ENCODE results near the gene ADCY5. TPM values are rescaled to one million over a fixed set of nuclear protein-coding genes. Genes with fewer than 3 reads are reported as not detected.

ADCY5 gene
- total and polyA plus RNA-seq, 2 donors (not counting 1 experiment from before 2014, with no cell fraction given), result not detected

DNA sequence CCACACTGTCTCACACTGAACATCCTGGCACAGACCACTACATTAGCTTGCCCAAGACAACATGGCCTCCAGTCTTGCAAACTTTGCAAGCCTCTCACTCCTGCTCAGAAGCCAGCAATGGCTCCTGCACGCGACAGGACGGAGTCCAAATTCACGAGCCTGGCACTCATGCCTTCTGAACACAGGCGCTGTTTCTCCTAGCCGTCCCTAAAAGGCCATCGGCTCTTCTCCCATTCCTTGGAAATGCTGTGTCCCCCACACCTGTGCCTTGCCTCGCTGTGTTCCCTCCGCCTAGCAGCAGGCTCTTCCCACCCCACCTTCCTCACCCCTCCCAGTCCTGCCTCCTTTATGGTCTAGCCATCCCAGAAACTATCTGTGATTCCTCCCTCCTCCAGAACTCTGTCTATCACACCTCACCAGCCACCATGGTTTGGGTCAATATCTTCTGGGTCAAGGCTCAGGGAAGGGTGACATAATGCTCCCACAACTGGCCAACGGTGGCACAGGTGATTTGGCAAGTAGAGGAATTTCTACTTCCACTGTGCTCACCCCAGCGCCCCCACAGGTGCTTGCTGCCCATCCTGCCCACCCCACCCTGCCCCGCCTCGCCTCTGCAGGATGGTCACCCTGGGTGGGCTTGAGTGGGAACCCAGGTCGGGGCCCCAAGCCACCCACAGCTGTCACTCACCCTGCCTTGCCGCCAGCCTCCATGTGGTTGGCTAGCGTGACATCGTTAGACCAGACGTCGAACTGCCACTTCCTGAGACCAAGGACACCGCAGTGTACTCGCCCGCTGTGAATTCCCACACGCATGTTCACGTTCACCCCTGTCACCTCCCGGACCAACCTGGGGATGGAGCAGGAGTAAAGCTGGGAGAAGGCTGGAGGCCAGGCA is 120.7 kb downstream of the ADCY5 start:
- Histone ChIP-seq H3K4me1 (ENCODE audit: control insufficient read depth in 2 of 2, insufficient read depth in 2 of 2, low read length in 2 of 2) (no peaks in the 10 kb centered on the region), H3K4me2 (replicated peaks; ENCODE audit: low read depth, low read length, poor library complexity, severe bottlenecking) (no peak overlapping the region), H3K9me3 (ENCODE audit: control extremely low read depth in 1 of 3, control insufficient read depth in 2 of 3, insufficient read depth in 1 of 3, low read length in 2 of 3) (peaks cover 0 to 4% (median 0%) of the 10 kb centered on the region in 3 donors), H2AFZ (ENCODE audit: insufficient read depth, low read depth, low read length, poor library complexity, severe bottlenecking) (no peak overlapping the region), H3K79me2 (ENCODE audit: control insufficient read depth, insufficient read depth, low read length) (no peaks in the 10 kb centered on the region), H3K27me3 (replicated peaks in 1 of 4; ENCODE audit: control extremely low read depth in 1 of 4, control insufficient read depth in 3 of 4, insufficient read depth in 4 of 4, low read length in 3 of 4) (peaks cover 0 to 2% (median 0%) of the 10 kb centered on the region in 4 experiments), H3K9ac (ENCODE audit: low read length) (no peak overlapping the region), H3K36me3 (replicated peaks in 1 of 2; ENCODE audit: control extremely low read depth in 1 of 2, control insufficient read depth in 1 of 2, extremely low read depth in 1 of 2, insufficient read depth in 2 of 2, low read length in 1 of 2) (no peaks in the 10 kb centered on the region), H3K4me3 (ENCODE audit: control extremely low read depth in 1 of 5, extremely low read depth in 1 of 5, insufficient read depth in 1 of 5, low read depth in 2 of 5, low read length in 4 of 5) (no peak overlapping the region), H3K27ac (ENCODE audit: low read length in 2 of 2) (no peak overlapping the region), H4K20me1 (ENCODE audit: control insufficient read depth, insufficient read depth, low read length, poor library complexity, severe bottlenecking) (no peaks in the 10 kb centered on the region)
- TF ChIP-seq EZH2 (IDR thresholded peaks at IDR 0.05; ENCODE audit: borderline replicate concordance, insufficient read depth, low read depth, low read length, poor library complexity, severe bottlenecking), result no peak
- TF ChIP-seq, protein P1, sequence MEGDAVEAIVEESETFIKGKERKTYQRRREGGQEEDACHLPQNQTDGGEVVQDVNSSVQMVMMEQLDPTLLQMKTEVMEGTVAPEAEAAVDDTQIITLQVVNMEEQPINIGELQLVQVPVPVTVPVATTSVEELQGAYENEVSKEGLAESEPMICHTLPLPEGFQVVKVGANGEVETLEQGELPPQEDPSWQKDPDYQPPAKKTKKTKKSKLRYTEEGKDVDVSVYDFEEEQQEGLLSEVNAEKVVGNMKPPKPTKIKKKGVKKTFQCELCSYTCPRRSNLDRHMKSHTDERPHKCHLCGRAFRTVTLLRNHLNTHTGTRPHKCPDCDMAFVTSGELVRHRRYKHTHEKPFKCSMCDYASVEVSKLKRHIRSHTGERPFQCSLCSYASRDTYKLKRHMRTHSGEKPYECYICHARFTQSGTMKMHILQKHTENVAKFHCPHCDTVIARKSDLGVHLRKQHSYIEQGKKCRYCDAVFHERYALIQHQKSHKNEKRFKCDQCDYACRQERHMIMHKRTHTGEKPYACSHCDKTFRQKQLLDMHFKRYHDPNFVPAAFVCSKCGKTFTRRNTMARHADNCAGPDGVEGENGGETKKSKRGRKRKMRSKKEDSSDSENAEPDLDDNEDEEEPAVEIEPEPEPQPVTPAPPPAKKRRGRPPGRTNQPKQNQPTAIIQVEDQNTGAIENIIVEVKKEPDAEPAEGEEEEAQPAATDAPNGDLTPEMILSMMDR (IDR thresholded peaks at IDR 0.05), result no peak
- Mint-ChIP-seq H3K27ac (no peak overlapping the region), H3K4me1 (no peaks in the 10 kb centered on the region), H3K9me3 (ENCODE audit: insufficient read depth) (no peaks in the 10 kb centered on the region), H3K27me3 (peaks cover 15% of the 10 kb centered on the region), H3K4me3 (no peak overlapping the region)
- ATAC-seq (ENCODE audit: low read depth) (peak; percentile 14), DNase-seq (no peak)
- intact Hi-C loops (cut with micrococcal nuclease), result loop anchor here (2.0 kb wide), 1 partner anchor 395 kb away; no protein-coding TSS in a partner anchor
- ChIA-PET POLR2A (no interaction called here), CTCF (interaction anchor here (1.2 to 4.5 kb wide), 3 partner anchors 231 to 396 kb away, joined by 3 to 36 read pairs (median 19); no protein-coding TSS in a partner anchor)
- 70% methylated on average over 21 of the region's 25 CpGs for WGBS (ENCODE audit: insufficient coverage)

DNA sequence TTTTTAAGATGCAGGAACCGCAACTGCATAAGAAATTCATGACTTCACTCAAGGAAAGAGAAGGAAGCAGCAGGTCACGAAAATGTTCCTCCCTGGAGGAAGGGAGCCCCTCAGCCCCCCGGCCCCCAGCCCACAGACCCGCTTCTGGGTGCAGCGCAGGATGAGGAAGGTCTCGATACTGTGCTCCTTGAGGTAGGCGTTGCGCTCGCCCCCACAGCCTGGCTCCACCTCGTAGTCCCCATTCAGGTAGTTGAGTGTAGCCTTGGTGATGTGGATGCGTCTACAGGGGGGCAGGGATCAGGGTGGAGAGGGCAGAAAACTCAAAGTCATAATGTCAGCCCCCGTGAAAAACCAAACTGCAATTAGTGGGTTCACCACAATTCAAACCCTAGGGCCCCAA is 121.4 kb downstream of the ADCY5 start:
- H4K20me1 ChIP-seq (ENCODE audit: control insufficient read depth, insufficient read depth, low read length, poor library complexity, severe bottlenecking), result no peaks in the 10 kb centered on the region
- no peak overlapping the region for H3K4me3 ChIP-seq (ENCODE audit: control extremely low read depth in 1 of 5, extremely low read depth in 1 of 5, insufficient read depth in 1 of 5, low read depth in 2 of 5, low read length in 4 of 5)
- intact Hi-C loops (cut with micrococcal nuclease), result no loop called here
- ATAC-seq (ENCODE audit: low read depth) (no peak), DNase-seq (no peak)
- H3K79me2 ChIP-seq (ENCODE audit: control insufficient read depth, insufficient read depth, low read length), result no peaks in the 10 kb centered on the region
- no peaks in the 10 kb centered on the region for H3K36me3 ChIP-seq (replicated peaks in 1 of 2; ENCODE audit: control extremely low read depth in 1 of 2, control insufficient read depth in 1 of 2, extremely low read depth in 1 of 2, insufficient read depth in 2 of 2, low read length in 1 of 2)
- Mint-ChIP-seq H3K27me3 (peaks cover 21% of the 10 kb centered on the region), H3K4me3 (no peak overlapping the region), H3K27ac (no peak overlapping the region), H3K4me1 (no peaks in the 10 kb centered on the region), H3K9me3 (ENCODE audit: insufficient read depth) (no peaks in the 10 kb centered on the region)
- no peaks in the 10 kb centered on the region for H3K9me3 ChIP-seq (ENCODE audit: control extremely low read depth in 1 of 3, control insufficient read depth in 2 of 3, insufficient read depth in 1 of 3, low read length in 2 of 3)
- no peak overlapping the region for H2AFZ ChIP-seq (ENCODE audit: insufficient read depth, low read depth, low read length, poor library complexity, severe bottlenecking)
- H3K4me1 ChIP-seq (ENCODE audit: control insufficient read depth in 2 of 2, insufficient read depth in 2 of 2, low read length in 2 of 2), result no peaks in the 10 kb centered on the region
- H3K4me2 ChIP-seq (replicated peaks; ENCODE audit: low read depth, low read length, poor library complexity, severe bottlenecking), result no peak overlapping the region
- ChIA-PET CTCF (interaction anchor here (3.5 kb wide), 1 partner anchor 232 kb away, joined by 19 read pairs; no protein-coding TSS in a partner anchor), POLR2A (no interaction called here)
- 61% methylated on average over 5 of the region's 12 CpGs for WGBS (ENCODE audit: insufficient coverage)
- H3K9ac ChIP-seq (ENCODE audit: low read length), result no peak overlapping the region
- no peak overlapping the region for H3K27ac ChIP-seq (ENCODE audit: low read length in 2 of 2)
- H3K27me3 ChIP-seq (replicated peaks in 1 of 4; ENCODE audit: control extremely low read depth in 1 of 4, control insufficient read depth in 3 of 4, insufficient read depth in 4 of 4, low read length in 3 of 4), result peaks cover 0 to 2% (median 0%) of the 10 kb centered on the region in 4 experiments
- no peak for TF ChIP-seq EZH2 (IDR thresholded peaks at IDR 0.05; ENCODE audit: borderline replicate concordance, insufficient read depth, low read depth, low read length, poor library complexity, severe bottlenecking)
- TF ChIP-seq, protein P1 (IDR thresholded peaks at IDR 0.05), result no peak
